HG03159 (cell line): ENCODE results near the gene IL22.
A peak's percentile ranks its signal among the peaks of the same experiment; 100 is the strongest.

Source experiments
- ATAC-seq: cut with Tn5 transposase; IDR thresholded peaks from one replicate; pipeline ENCODE4 v1.9.1; 2021; ENCODE audit warnings: mild to moderate bottlenecking, moderate library complexity; ENCODE audit not compliant: unreplicated experiment

IL22 gene

DNA sequence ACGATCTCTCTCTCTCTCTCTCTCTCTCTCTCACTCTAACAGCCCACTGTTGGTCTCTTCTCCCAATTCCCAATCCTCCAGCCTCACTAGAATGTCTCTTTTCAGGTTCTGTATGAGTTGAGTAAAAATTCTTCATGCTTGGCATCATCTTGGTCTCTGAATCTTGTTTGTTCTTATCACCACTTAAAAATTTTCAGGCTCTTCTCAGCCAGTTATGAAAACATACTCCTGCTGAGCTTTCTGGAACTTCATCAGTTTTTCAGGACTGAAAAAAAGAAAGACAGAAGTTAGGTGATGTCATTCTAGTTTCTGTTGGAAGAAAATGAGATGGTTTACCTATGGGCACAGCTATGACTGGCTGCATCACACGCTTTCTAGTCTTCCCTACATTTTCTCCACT, 11.5 kb upstream of the IL22 start:
- no peak for ATAC-seq

DNA sequence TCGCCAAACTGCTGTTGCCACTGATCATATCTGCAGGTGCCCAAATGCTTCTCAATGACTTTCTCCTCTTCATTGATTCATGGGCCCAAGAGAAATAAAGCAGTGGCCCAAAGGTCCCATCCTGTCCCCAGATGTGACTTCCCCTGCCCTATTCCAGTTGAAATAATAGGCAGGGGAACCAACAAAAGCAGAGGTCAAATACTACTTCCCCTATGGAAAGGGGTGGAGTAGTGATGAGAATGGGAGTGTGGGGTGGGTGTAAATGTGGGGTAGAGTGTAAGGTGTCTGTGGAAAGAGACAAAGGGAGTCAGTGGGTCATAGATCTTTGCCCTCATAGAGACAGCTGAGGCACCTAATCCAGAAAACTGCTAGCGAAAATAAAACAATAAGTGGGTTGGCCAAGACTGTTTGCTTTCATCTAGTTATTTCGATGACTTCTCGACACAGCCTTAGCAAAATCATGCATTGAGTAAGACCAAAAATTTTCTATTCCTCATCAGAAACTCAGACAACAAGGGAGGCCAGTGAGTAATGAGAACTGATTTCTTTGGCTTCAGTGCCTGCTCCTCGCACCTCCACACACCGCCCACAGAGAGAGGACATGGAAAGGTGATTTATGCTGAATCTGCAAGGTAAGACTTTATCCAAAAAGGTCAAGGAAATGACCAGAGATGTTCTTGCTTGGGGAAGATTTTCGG, 10.9 kb upstream of the IL22 start:
- no peak for ATAC-seq

DNA sequence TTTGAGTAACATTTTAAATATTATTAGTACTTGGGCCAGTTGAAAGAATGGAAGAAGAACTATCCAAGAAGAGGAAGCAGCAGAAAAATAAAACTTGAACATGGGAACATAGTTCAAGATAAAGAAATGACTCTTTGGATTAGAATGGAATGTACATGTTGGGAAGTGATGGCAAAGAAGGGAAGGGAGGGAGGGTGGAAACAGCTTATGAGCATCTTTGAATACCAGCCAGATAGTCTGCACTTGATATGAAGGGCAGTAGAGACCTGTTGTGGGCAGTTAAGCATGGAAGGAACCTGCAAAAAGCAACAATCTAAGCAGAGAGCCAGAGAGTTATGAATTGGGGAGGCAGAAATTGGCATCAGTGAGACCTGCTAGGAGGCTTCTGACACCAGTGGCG, 10.0 kb upstream of the IL22 start:
- ATAC-seq = no peak

DNA sequence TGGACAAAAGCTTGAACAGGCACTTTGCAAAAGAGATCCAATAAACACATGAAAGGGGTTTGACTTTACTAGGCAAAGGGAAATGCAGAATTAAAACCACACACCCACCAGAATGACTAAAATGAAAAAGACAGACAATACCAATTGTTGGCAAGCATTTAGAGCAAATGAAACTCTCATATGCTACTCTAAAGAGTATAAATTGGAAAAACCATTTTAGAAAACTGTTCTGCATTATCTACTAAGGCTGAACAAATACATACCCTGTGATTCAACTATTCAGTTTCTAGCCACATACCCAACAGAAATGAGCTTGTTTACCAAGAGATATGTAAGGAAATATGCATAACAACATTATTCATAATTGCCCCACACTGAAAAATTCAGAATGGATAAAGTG, 8.5 kb upstream of the IL22 start:
- no peak for ATAC-seq

DNA sequence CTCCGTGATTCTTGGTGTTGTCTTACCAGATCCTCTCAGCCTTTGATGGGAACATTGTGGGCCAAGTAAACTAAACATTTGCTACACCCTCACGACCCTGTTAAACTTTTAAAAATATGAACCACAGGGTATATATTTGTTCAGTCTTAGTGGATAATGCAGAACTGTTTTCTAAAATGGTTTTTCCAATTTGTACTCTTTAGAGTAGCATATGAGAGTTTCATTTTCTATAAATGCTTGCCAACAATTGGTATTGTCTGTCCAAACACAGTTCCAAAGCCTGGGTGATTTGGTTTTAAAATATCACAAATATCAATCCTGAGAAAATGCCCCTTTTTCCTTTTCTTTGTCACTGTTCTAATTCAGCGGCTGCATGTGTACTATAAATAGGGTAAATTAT, 6.7 kb upstream of the IL22 start:
- ATAC-seq = no peak

DNA sequence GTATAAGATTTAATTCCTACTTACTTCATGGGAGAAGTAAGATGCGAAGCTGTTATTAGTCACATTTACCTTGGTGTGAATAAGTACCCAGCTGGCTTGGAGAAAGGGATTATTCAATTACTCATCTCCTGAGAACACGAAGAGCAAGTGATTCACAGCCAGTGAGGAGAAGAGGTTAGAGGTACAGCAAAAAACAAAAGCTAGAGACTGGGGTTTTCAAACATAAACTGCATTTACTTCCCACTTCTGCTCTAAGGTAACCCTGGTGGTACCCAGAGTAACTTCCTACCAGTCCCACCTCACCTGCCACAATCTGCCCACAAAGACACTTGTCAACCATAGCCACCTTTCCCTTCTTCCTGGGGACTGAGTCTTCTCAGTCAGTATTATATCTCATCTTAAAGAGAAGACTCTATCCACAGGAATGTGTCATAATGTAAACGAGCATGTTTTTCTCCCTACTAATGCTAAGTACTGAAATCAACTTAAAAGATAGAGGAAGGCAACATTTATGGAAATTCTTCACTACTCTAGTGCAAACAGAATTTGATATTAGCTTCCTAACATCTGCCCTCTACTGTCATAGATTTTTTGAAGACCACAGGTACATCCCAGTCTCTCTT, 6.0 kb upstream of the IL22 start:
- ATAC-seq = no peak

DNA sequence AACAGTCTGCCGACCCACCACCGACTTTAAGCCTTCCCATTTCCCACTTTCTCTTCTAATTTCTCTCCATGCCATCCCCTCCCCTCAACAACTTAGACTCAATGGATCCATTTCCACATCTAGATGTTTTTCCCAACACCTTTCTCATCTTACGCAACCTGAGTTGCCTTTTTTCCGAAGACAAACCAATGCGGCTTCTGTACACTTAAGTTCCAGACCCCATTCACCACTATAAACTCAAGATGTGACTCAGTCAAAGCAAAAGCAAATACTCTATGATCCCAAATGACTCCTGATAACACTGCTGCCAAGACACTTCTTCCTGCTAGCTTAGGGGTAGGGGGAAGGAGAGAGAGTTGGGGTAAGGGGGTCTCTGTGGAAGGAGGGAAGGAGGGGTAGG, 1.3 kb downstream of the IL22 start:
- ATAC-seq = no peak

DNA sequence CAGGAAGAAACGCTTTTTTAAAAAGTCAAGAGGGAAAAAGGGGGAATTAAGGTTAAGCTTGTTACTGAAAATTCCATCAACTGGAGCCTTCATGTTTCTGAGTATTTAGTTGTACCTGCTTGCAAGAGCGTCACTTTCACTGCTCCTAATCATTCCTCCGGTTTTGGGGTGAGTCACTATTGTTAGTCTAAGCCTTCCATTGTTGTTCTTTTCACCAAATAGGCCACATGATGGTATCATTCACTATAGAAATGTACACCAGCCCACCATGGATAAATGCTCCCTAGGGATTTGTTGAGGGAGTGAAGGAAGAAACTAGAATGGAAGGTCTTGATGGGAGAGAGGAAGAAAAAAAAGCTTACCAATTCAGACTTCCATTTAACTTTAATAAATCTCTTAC, 3.0 kb downstream of the IL22 start:
- ATAC-seq = no peak

DNA sequence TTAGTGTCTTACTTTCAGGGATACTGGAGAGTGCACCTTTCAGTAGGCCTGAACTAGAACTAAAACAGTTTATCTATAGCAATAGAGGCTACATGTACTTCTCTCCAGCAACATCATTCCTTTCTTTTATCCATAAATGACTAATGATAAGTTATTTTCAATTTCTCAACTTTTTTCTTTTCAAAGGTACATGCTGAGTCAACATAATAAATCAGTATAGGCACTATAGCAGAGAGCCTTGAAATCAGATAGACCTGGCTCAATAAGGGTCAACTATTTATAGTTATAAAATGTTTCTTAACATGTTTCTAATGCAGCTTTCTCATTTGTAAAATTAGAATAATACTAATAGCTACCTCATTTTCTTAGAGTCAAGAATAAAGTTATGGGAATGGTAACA, 5.6 kb downstream of the IL22 start:
- no peak for ATAC-seq

DNA sequence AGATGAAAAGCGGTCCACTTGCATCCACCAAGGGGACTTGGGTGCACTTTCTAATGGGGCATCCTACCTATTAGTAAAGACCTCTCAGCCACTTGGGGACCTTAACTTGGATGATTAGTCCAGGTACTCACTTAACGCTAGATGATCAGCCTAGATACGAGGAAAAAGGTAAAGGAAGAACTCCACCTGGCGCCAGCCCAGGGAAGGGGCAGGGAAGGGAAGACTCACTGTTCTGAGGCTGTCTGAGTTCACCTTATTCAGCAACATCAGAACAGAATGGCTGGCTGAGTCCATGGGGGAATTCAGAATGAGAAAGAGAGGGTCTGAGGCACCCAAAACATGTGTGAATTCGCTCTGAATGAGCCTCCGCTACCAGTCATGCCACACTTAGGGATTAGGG, 7.1 kb downstream of the IL22 start:
- ATAC-seq = no peak

DNA sequence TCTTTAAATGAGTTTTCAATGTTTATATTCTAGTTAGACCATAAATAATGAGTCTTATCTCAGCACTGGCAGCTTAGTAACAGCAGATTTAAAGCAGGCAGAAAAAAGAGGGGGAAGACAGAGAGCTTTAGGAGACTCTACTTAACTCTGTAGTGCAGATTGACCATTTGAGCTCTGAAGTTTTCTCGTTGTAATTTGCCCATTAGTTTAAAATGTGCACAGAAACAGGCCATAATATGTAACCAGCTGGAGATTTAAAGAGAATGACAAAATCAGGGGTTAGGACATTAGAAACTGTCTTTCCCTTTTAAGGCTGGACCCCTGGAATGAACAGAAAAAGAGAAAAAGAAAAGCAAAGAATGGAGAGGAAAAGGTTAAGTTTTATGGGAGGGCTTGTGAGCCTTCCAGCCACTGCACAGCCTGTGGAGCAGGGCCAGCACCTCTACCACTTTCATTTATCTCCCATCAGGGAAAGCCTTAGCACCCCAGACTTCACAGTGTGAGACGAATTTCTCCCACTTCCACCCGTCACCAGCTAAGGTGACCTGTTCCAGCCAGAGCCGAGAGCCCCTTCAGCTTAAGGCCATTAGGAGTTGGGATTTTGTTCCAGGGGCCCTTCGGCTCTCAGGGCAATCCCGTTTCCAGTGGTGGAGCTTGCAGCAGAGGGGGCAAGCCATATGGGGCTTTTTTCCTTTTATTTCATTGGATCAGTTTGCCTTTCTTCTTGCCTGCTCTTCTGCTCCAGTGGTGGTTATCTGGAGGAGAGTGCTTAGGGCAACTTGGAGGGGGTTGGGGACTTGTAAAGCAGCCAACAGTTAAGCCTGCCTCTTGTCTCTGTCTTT, 8.0 kb downstream of the IL22 start:
- no peak for ATAC-seq

DNA sequence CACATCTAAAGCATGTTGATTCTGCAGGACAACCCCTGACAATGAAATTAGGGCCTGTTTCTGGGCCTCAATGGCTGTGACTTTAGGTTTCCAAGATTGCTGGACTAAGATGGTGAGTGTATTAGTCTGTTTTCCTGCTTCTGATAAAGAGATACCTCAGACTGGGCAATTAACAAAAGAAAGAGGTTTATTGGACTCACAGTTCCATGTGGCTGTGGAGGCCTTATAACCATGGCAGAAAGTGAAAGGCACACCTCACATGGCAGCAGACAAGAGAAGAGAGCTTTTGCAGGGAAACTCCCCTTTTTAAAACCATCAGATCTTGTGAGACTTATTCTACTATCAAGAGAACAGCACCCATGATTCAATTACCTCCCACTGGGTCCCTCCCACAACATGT, 10.6 kb downstream of the IL22 start:
- ATAC-seq = no peak

DNA sequence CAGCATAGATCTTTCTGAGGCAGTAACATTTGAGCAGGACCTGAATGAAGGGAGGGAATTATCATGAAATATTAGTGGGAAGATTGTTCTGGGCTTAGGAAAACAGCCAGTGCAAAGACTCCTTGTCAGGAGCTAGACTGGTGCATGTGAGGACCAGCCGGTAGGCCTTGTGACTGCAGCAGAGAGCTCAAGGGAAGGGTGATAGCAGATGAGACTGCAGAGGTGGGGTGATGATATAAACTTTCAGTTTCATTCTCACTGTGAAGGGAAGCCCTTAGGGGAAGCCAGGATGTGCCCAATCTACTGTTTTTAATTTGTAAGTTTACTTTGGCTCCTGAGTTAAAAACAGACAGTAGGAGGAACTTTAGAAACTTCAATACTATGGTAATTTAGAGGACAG, 12.4 kb downstream of the IL22 start:
- peak; percentile 98 for ATAC-seq

DNA sequence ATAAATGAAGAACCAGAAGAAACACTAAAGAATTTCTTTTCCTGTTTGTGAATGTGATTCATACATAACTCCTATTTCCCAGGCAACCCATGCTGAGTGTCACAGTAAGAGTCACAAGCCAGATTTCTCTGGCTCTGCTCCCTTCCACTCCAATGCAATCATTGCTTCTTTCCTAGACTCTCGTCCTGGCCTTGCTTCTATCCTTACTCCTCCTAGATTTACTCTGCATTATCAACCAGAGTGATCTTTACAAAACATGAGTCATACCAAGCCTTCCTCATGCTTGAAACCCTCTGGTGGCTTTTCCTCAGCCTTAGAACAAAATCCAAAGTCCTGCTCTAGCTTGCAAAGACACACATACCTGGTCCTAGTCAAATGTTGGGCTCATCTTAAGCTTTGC, 13.3 kb downstream of the IL22 start:
- ATAC-seq = no peak

DNA sequence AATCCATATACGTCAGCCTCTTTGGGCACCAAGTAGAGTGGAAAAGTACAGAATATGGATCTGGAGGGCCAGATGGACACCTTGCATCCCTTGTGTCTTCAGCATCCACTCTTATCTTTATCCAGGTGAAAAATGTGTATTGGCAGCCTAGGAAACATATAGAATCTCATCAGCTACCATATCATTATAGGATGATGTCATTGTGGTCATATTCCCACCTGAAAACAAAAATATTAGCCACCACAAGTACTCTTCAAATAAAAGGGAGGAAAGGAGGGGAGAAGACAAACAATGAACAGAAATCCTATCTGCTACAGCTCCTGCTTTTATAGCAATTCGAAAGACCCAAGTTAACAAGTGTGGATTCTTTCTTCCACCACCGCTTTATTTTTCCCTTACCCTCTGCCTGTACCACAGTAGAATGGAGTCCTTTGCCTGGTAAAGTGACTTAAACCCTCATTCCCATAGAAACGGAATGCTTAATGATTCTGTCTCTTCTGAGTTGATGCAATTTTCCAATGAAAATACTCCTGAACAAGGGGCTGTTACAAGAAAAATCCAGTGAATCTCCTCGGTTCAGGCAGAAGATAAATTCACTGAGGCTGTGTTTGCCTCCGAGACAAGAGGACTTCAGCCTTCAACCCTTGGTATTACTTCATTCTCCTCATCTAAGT, 14.0 kb downstream of the IL22 start:
- no peak for ATAC-seq

DNA sequence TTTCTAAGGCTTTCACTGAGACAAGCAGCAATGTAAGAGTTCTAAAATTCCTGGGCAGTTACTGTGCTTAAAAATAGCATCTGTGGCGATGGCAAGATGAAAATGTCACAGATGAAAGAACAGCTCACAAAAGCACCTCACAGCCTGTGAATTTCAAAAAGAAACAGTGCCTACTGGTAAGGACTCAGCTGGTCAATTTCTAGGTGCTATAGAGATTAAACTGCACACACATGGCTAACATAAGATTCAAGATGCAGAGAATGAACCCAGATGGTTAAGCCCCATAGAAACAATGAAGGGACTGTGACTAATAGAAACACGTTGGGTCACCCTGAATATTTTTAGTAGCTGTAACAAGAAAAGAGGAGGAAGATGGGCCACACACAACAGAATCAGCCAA, 15.8 kb downstream of the IL22 start:
- ATAC-seq = no peak

DNA sequence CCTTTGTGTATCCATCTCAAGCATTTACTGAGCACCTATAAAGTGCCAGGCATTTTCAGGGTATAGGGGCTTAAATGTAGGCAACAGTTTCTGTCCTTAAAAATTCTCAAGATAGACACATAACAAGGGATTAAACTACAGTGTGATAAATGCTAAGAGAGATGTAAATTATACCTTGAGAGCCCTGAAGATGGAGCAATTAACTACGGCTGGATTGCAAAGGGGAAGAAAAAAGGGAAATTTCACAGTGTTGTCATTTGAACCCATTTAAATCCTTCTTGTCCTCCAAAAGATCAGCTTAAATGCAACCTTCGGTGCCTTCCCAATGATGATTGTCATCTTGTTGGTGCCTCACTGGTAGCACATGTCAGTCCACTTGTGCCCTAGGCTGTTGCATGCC, 16.3 kb downstream of the IL22 start:
- no peak for ATAC-seq

DNA sequence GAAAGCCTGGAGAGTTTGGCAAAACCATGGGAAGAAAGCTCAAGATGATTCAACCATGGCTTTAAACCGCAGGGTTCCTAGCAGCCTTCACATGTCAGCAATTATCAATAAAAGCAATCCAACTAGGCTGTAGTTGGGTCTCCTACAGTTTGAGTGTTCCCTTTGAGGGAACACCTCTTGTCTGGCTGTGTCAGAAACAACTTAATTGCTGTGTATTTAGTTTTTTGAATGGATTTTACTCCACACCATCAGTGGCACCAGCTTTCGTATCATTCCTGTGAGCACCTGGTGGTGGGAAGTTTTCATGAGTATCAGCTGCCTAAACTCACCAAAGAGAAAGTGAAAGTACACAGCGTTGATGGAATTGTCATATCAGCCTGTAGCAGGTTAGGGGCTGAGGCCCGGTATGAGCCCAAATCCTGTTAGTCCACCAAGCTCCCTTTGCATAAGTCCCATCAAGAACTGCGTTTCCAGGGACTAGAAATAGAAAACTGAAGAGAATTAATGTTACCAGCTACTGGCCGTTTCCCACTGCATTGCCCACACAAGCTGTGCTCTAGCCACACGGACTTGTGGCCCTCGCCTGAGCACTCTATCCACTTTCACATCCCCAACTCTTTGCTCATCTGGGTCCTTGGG, 16.9 kb downstream of the IL22 start:
- peak; percentile 55 for ATAC-seq

DNA sequence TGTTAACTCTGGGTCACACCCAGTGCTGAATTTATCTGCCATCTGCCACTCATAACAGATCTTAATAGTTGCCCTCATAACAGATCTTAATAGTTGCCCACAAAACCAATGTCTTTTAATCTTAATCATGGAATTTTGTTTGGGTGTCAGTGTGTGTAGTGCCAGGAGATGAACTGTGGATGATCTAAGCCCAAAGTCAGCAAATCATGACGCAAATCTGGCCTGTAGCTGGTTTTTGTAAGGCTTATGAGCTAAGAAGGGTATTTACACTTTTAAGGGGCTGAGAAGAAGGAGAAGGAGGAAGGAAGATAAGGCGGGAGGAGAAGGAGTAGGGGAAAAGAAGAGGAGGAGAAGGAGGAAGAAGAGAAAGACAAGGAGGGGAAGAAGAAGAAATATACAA, 17.8 kb downstream of the IL22 start:
- no peak for ATAC-seq

DNA sequence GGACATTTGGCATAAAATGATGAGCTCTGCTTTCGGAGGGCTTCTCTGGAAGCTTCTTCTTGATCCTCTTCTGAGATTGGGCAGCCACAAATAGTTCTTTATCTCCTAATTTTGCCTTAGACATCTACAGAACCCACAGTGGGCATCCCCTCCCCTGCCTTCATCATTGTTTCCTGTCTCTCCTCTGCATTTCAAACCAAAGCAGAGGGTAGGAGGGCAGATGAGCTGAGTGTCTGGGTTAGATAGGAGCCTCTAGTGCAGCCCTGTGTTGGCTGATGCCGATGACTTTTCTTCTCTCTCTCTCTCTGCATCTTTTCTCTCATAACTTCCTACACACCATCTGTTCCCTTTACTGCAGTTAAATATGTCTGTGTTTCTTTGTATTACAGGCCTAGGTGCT, 19.3 kb downstream of the IL22 start:
- no peak for ATAC-seq

DNA sequence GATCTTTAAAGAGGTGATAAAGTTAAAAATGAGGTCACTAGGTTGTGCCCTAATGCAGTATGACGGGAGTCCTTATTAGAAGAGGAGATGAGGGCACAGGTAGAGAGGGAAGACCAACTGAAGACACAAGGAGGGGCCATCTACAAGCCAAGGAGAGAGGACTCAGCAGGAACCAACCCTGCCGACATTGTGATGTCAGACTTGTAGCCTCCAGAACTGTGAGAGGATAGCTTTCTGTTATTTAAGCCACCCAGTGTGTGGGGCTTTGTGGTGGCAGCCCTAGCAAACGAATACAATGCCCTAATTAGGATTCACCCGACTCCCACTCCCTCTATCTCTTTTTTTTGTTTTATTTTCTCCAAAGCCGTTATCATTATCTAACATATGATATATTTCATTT, 19.9 kb downstream of the IL22 start:
- ATAC-seq = no peak
